ENCODE data around the gene HCRTR1. TPM values are rescaled to one million over a fixed set of nuclear protein-coding genes. Genes with fewer than 3 reads are reported as not detected.

The HCRTR1 gene
- total RNA-seq, 1 donor from 2014 or later, result not detected

GRCh38 chr1:31598980-31599379 is 18.5 kb upstream of the HCRTR1 start:
- no peak for DNase-seq (ENCODE audit: low spot score)

DNA sequence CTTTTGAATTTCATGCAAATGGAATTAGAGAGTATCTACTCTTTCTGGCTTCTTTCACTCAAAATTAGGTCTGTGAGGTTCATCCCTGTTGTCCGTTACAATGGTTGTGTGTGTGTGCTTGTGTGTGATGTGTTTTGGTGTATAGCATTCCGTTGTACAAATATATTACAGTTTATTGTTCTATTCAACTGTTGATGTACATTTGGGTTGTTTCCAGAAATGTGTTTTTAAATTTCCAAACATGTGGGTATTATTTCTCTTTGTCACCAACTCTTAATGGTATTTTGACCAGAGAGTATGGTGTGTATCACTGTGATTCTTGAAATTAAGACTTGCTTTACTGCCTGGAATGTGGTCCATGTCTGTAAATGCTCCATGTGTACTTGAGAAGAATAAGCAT is 16.8 kb upstream of the HCRTR1 start:
- DNase-seq (ENCODE audit: low spot score), result no peak

DNA sequence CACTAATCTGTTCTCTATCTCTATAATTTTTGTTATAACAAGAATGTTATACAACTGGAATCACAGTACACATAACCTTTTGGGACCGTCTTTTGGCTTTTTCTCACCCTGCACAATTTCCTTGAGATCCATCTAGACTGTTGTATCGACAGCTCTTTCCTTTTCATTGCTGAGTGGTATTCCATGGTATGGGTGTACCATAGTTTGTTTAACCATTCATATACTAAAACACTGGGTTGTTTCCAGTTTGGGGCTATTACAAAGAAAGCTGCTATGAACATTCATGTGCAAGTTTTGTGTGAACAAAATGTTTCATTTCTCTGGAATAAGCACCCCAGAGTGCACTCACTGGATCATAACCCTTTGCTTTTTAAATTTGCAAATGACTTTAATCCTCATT is 15.4 kb upstream of the HCRTR1 start:
- no peak for DNase-seq (ENCODE audit: low spot score)

- DNase-seq (ENCODE audit: low spot score), result peak; percentile 31
Measured at GRCh38 chr1:31605908-31606427, 11.5 kb upstream of the HCRTR1 start.

DNA sequence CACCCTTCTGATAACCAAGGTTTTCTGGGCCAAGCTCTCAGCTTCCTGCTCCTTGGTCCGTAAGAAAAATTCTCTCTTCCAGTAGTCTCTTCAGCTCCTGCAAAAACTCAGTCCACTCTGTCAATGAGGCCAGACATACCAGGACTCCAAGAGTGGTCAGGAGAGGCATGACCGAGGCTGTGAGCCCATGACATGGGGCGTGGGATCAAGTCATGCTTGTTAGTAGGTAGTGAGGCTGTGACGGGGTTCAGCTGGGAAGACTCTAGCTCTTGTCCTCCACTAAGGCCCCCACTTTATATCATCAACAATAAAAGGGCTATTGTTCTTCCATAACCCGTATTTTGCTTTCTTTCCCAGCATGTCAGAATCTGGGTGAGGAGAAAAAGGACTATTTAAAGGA is 10.1 kb upstream of the HCRTR1 start:
- peak; percentile 18 for DNase-seq (ENCODE audit: low spot score)

GRCh38 chr1:31609514-31610118 is 7.9 kb upstream of the HCRTR1 start:
- DNase-seq (ENCODE audit: low spot score), result no peak

DNA sequence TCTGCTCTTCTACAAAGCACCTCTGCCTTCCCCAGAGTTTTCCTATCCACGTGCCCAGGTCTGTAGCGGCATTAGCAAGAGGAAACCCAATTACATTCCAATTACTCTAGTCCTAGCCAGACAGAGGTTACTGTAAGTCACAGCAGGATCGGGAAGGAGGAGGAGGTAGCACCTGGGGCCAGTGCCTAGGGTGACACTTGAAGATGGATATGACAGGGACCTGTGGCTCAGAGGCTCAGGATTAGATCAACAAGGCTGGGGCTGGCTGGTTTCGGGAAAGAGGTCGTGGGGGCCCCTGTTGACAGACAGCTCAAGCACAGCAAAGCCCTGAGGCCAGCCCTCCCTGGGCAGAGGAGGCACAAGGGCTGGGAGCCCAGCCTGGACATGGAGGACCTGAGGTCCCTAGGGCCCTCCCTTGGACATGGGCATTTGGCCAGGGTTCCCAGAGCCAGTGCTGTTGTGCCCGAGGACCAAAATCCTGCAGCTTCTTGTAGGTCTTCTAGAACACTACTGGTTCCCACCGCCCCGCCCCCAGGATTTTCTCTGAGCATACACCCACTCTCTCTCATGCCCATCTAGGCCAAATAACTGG is 3.0 kb upstream of the HCRTR1 start:
- peak; percentile 37 for DNase-seq (ENCODE audit: low spot score)

DNA sequence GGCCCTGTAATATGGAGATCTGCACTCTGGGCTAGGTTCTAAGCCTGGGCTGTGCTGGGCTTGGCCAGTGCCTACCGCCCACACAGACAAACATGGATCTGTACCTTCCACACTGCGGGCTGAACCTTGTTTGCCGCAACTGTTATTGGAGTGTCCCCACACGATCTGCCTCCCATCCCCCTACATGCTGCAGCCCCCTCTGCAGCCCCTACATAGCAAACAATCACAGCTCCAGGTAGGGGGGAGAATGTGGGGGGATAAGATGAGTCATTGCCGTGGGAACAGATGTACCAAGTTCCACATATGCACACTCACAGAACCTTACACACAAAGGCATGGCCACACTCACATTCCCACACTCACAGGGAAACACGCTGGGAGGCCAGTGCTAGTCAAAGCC is 2.1 kb upstream of the HCRTR1 start:
- peak; percentile 30 for DNase-seq (ENCODE audit: low spot score)

GRCh38 chr1:31615939-31616338 is 1.6 kb upstream of the HCRTR1 start:
- peak; percentile 14 for DNase-seq (ENCODE audit: low spot score)

GRCh38 chr1:31617916-31618746 is 642 bp downstream of the HCRTR1 start:
- peak; percentile 43 for DNase-seq (ENCODE audit: low spot score)

DNA sequence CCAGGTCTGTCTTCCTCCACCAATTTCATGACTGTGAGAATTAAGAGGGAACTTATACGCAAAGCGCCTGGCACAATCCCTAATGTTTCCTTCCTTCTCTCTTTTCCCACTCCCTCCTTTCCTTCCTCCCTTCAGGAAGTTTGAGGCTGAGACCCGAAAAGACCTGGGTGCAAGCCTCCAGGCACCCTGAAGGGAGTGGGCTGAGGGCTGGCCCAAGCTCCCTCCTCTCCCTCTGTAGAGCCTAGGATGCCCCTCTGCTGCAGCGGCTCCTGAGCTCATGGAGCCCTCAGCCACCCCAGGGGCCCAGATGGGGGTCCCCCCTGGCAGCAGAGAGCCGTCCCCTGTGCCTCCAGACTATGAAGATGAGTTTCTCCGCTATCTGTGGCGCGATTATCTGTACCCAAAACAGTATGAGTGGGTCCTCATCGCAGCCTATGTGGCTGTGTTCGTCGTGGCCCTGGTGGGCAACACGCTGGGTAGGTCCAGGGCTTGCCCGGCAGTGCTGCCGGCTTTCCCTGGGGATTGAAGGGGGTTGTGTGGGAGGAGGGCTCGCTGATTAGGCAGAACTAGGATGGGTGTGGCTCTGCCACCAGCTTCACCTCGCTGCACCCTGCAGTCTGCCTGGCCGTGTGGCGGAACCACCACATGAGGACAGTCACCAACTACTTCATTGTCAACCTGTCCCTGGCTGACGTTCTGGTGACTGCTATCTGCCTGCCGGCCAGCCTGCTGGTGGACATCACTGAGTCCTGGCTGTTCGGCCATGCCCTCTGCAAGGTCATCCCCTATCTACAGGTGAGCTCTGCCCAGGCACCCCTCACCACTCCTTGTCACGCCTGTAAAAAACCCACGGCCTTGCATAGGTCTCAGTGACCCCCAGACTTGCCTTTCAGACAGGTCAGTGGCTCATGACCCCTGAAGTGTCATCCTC is 1.7 kb downstream of the HCRTR1 start:
- DNase-seq (ENCODE audit: low spot score), result peak; percentile 42

DNA sequence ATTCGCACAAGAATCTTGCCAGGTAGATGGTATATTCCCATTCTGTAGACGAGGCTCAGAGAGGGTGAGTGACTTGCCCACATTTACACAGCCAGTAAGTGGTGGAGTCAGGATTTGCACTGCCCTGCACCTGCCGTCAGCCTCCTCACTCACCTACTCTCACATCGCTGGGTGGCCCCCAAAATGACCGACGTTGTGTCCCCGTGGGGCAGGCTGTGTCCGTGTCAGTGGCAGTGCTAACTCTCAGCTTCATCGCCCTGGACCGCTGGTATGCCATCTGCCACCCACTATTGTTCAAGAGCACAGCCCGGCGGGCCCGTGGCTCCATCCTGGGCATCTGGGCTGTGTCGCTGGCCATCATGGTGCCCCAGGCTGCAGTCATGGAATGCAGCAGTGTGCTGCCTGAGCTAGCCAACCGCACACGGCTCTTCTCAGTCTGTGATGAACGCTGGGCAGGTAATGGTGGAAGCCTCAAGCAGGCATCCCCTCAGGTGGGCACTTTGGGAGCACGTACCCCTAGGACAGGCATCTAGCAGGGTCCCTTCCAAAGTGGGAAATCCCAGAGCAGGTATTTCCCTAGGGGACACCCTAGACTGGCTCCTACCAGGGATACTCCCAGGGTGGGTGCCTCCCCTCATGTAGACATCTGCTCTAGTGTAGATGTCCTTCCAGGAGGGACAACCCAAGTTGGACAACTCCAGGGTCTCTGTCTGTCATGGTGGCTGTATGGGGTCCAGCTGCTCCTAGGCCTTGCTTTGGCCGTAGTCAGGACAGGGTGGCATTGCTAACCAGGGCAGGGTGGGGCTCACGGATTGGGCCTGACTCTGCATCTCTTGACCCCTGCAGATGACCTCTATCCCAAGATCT is 3.4 kb downstream of the HCRTR1 start:
- peak; percentile 35 for DNase-seq (ENCODE audit: low spot score)

DNA sequence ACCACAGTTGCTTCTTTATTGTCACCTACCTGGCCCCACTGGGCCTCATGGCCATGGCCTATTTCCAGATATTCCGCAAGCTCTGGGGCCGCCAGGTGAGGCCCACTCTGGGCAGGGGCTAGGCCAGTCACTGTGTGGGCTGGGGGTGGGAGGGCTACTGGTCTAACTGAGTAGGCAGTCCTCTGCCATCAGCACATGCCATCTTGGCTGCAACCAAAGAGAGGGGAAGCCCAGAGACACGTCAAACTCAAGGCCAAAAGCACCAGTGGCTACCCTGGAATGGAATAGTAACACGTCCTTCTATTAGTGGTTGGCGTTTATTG is 4.0 kb downstream of the HCRTR1 start:
- DNase-seq (ENCODE audit: low spot score), result peak; percentile 40

GRCh38 chr1:31621847-31622730 is 4.6 kb downstream of the HCRTR1 start:
- no peak for DNase-seq (ENCODE audit: low spot score)

DNA sequence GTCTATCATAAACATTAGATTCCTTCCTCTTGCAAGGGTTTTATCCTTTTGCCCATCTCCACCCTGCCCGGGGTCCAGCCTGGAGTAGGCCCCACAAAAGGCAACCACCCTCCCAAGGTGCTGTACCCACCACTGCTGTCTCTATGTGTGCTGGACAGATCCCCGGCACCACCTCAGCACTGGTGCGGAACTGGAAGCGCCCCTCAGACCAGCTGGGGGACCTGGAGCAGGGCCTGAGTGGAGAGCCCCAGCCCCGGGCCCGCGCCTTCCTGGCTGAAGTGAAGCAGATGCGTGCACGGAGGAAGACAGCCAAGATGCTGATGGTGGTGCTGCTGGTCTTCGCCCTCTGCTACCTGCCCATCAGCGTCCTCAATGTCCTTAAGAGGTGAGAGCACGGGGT is 5.9 kb downstream of the HCRTR1 start:
- no peak for DNase-seq (ENCODE audit: low spot score)

DNA sequence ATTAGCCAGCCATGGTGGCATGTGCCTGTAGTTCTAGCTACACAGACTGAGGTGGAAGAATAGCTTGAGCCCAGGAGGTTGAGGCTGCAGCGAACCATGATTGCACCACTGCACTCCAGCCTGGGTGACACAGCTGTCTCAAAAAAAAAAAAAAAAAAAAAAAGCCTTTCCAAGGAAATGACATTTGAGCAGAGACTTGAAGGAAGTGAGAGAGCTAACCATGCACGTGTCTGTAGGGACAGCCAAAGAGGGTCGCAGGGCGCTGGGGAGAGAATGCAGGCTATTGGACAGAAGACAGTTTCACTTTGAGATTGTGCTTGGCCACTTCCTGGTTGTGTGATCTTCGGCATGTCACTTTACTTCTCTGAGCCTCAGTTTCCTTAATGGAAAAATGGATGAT is 6.8 kb downstream of the HCRTR1 start:
- DNase-seq (ENCODE audit: low spot score), result no peak

DNA sequence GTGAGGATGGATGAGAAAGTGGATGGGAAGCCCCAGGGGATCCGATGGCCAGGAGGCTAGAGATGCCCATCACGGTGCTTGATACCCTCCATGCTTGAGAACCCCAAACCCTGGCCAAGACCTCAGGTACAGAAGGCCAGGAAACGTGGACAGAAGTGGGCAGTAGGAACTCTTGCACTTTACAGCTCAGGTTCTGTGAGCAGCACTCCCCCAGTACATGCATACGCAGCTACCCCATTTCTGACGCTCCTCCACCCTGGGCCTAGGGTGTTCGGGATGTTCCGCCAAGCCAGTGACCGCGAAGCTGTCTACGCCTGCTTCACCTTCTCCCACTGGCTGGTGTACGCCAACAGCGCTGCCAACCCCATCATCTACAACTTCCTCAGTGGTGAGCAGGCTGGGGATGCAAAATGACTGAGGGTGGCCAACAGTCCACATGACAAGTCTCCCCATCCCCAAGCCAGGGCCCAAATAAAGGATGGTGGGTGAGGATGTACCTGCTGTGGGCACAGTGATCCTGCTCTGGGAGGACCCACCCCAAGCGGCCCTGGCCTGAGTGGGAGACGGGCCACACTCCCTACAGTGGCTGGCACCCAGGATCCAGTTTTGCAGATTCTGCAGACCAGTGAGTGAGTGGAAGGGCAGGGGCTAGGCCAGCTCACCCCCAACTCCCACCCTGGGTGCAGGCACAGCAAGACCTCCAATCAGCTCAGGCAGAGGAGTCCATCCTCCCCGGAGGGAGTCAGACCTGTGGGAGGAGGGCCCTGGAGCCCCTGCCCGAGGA is 7.4 kb downstream of the HCRTR1 start:
- DNase-seq (ENCODE audit: low spot score), result no peak

DNA sequence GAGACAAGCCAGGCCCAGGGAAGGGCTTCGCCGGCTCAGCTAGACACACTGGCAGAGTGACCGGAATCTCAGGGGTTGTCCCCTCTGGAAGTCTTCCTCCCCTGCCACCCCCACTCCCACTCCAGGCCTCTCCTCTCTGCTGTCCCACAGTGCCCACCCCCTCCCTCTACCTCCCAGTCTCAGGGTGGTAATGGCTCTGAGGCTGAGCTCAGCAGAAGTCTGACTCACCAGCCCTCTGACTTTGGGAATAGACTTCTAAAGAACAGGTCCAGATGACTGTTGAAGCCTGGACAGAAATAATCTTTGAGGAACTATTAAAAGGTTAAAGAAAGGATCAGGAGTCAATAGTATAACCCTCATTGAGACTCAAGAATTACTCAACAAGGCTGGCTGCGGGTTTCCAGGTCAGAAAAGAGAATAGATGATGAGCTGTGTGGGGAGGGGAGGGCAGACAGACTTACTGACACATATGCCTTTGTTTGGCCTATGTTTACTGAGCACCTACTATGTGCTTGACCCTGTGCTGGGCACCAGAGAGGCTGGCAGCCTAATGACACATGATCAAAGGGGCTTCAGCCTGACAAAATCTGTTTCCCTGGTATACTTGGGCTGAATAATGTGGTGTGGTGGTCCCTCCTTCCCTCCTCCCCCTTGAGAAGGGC is 8.2 kb downstream of the HCRTR1 start:
- DNase-seq (ENCODE audit: low spot score), result no peak

All from ureter (tissue), 1 donor.